ENCODE data around the gene CYP27C1.
"Not testable (repeated sequence)": the region's sequence is repeated elsewhere in the genome, so short reads cannot be mapped to it uniquely, and the experiment has no call there.

CYP27C1 gene

DNA sequence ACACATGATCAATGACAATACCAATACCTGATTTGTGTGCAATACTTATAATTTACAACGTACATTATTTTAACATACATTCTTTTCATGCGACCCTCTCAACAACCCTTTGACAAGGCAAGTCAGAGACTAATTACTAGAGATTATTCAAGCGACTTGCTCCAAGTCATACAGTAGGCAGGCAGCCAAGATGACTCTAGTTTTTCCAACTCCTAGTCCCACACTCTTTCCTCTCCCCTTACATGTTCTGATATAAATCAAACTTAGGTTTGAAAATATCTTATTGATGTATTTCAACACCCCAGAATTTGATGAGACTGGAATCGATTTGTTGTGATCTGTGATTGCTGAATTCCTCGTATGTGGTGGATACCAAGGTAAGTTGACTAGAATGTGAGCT is 8.0 kb upstream of the CYP27C1 start:
- H3K27ac ChIP-seq: no peak overlapping the region
- TF ChIP-seq CTCF (conservative IDR thresholded peaks at IDR 0.05): no peak

GRCh38 chr2:127227264-127227660 is 7.2 kb upstream of the CYP27C1 start:
- H3K27ac ChIP-seq: not testable (repeated sequence)

DNA sequence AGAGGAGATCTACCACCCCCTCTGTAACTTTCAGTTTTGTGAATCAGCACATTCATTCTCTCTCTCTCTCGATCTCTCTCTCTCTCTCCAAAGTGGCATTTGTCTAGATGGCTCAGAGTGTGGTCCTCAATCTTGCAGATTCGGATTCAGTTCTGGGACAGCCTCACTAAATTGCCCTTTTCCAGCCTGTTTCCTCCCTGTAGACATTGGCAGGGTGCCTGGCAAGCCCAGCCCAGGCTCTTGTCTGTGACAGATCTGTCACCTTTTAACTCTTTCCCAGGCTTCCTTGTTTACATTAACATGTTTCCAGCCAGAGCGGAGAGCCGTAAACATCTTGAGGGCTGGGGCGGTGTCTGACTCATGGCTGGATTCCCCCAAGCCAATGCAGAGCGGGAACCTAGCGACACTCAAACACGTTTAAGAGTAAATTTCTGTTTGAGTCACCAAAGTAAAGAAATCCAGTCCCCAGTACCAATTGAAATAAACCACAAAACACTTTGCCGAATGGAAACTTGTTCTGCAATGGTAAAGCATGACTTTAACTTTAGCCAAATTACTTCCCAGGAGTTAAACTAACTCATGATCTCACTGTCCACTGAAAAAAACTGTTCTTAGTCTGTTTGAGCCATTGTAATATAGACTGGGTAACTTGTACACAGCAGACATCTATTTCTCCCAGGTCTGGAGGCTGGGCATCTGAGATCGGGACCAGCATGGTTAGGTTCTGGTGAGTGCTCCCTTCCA is 6.6 kb upstream of the CYP27C1 start:
- H3K27ac ChIP-seq: no peak overlapping the region
- TF ChIP-seq CTCF (conservative IDR thresholded peaks at IDR 0.05): no peak

- H3K27ac ChIP-seq: no peak overlapping the region
- no peak for TF ChIP-seq CTCF (conservative IDR thresholded peaks at IDR 0.05)
Observed at GRCh38 chr2:127226132-127226519, 6.0 kb upstream of the CYP27C1 start.

- H3K27ac ChIP-seq: no peak overlapping the region
Observed at GRCh38 chr2:127225186-127225960, 5.3 kb upstream of the CYP27C1 start.

GRCh38 chr2:127224135-127224534 is 4.0 kb upstream of the CYP27C1 start:
- H3K27ac ChIP-seq: not testable (repeated sequence)

More at GRCh38 chr2:127225186-127225960, 5.3 kb upstream of the CYP27C1 start:
- no peak for TF ChIP-seq CTCF (conservative IDR thresholded peaks at IDR 0.05)

GRCh38 chr2:127220768-127221527 is 849 bp upstream of the CYP27C1 start:
- TF ChIP-seq CTCF (conservative IDR thresholded peaks at IDR 0.05): no peak
- H3K27ac ChIP-seq: no peak overlapping the region

Data from VCaP (cell line).